Activated T-helper 1 cell treated with anti-CD3 and anti-CD28 coated beads, Interleukin-2, amount 50 U/mL, for 16 hours (primary cell): ENCODE results near the gene CRYBG2.
A peak's percentile ranks its signal among the peaks of the same experiment; 100 is the strongest.

Experiments used
- DNase-seq, 2 donors: peaks; one replicate each; pipeline ENCODE4 v3.0.0-alpha.2; 2020; ENCODE audit warnings: low read depth in 1 of 2, low spot score in 1 of 2

CRYBG2 gene

DNA sequence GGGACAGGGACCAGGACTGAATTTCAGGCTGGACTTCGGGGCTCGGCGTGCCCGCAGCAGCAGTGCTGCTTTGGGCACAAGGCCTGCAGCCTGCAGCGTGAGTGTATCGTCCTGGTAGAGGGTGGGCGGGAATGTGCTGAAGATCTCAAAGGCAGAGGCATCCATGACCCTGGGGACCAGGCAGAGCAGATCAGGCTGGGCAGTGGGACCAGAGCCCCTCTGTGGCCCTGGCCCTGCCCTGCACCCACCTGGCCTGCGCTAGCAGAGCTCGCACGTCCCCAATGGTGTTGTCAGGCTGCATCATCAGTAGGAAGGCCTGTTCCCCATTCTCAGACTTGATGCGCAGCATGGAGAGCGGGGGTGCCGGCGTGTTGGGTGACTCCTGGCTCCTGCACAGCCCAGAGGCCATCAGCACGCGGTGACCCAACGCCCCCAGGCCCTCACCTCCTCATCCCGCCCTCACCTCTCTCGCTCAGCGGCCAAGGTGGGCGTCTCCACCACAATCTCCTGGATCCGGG, 71.5 kb downstream of the CRYBG2 start:
- no peak for DNase-seq

GRCh38 chr1:26281971-26282370, 72.0 kb downstream of the CRYBG2 start:
- DNase-seq: no peak

- no peak for DNase-seq
Observed at GRCh38 chr1:26281091-26281958, 72.6 kb downstream of the CRYBG2 start.

GRCh38 chr1:26280333-26281042, 73.4 kb downstream of the CRYBG2 start:
- no peak for DNase-seq

DNA sequence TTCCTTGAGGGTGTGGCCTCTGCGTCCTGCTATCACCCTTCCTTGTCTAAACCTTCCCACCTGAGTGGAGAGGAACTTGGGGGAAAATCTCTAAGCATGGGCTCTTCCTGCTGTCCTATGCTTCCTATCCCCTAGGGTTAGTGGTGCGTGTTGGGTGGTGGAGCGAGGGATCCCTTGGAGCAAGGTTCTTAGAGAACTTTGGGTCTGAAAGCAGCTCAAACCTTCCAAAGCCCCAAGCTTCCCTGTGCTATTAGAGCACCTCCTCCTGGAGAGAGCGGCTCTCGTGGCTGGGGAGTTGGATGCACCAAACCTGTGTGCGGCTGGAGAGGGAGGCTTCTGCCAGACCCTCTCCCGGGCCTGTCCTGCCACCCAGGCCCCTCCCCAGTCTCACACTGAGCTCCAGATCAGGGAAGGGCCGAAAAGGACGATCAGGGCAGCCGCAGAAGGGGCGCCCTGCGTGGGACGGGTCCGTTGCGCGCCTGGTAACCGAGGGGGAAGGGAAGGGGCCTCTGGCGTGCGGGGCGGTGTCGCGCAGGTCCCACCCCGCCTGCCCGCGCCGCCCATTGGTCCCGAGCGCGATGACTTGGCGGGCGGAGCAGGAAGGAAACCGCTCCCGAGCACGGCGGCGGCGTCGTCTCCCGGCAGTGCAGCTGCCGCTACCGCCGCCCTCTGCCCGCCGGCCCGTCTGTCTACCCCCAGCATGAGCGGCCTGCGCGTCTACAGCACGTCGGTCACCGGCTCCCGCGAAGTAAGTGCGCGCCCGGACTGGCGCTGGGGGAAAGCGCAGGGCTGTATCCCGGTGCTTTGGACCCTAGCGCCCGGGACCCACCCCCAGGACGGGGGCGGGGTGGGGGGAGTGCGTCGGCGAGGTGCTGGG, 74.2 kb downstream of the CRYBG2 start, which contains the start of gene SH3BGRL3:
SH3BGRL3 (plus strand) TSS at position 631 of the 877 bp plus-strand sequence; CDS start at position 701, 70 bp downstream.
- DNase-seq: peak; percentile 69 to 78

DNA sequence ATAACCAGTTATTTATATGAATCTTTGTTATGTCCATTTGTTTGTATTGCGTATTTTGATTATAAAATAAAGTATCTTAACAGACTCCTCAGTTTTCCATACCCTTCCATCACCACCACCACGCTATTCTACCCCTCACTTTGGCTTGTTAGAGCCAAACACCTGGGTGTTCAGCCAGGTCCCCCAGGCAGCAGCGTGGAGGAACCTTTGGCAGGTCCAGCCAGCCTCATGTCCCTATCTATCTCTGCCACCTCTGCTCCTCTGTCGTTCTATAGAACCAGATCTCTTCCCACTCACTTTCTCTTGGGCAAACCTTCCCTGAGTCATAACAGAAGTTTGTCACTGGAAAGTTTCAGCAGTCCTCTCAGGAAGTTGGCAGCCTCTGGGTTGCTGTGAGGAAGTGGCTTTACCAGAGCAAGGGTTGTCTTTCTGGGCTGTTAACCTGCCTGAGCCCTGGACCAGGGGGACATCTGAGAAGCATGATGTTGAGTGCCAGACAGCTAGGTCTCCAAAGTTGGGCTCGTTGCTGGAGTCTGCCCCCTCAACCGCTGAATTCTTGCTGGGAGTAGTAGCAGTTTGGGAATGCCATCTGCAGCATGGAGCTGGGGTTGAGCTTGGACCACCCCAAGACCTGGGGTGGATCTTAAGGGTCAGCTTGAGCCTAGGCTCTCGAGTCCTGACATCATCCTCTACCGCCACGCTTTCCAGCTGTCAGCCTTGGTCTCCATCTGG, 75.0 kb downstream of the CRYBG2 start:
- DNase-seq: no peak

DNA sequence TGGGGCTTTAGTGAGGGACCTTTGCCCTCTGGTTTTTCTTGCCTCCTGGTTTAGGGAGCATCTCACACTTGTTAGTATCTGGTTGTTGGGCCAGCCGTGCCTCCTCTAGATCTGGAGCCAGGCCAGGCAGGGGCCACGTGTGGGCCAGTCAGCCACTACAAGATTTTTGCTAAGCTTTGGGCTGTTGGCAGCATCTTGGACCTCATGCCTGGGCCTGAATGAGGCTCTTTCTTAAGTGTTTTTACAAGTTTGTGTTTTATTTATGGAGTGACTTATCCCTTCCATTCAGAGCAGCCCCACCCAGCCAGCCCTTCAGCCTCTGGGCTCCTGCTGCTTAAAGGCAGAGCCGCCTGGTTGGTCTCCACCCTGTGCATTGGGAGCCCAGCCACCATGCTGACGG, 75.6 kb downstream of the CRYBG2 start:
- DNase-seq: no peak

DNA sequence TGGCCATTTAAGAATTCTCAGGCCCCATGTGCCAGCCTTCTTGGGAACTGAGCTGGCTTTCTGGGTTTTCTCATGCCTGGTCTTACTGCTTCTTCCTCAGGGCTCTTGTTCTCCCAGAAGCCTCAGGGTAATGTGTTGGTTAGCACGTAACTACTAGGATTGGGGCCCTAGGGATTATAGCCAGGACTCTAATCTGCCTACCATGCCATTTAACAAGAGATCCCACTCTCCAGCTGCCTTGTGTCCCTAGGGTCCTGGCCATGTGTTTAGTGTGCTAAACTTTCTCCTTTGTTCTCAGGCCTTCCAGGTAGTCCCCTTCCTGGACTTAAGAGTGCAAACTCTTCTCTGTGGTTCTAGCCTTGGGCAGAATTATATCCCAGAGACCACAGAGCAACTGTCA, 76.2 kb downstream of the CRYBG2 start:
- no peak for DNase-seq

- no peak for DNase-seq
Observed at GRCh38 chr1:26277261-26277661, 76.7 kb downstream of the CRYBG2 start.

DNA sequence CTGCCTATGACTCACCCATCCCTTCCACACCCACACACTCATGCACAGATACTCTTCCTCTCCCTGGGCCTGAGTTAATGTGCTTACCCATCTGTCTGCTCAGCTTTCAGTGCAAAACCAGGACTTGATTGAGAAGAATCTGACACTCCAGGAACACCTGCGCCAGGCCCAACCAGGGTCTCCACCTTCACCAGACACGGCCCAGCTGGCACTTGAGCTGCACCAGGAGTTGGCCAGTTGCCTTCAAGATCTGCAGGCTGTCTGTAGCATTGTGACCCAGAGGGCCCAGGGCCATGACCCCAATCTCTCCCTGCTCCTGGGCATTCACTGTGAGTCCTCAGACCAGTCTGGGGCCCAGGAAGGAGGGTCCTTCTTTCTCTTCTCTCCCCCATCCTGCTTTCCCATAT, 77.5 kb downstream of the CRYBG2 start:
- DNase-seq: no peak

DNA sequence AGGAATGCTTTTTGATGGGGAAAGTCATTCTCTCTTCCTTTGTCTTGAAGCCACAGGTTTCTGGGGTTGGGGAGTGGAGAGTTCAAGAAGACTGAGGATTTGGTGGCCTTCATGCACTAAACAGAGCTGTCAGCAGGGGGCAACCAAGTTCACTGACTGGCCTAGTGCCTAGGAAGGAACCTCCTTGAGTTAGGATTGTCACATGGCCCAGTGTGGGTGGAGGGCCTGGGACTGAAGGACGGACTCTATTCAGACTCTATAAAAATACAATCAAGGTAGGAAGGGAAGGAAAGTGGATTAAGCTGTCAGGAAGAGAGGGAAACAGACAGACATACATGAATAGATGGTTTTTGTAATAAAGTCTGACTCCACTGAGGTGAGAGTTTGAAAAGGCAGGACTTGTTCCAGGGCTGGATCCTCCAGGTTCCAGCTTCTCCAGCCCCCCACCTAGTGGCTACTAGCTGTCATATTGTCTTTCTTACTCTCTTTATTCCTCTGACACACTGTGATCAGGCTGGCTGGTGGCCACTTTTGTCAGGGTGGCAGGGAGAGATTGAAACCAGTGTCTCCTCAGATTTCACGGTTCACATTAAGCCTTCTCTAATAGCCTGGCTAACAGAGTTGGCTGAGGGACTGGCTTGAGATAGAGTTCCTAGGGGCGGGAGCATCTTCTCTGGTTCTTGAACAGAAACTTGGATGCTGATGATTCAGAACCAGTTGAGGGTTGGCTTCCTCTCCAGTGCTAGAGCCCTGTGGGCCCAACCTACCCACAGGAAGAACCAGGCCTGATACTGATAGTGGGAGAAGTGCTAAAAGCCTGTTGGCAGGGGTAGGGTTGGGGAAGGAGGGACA, 78.1 kb downstream of the CRYBG2 start:
- peak; percentile 52 to 63 for DNase-seq

- DNase-seq: no peak
Observed at GRCh38 chr1:26274801-26275425, 79.0 kb downstream of the CRYBG2 start.
